NB4 (cell line): ENCODE measurements around the gene MPND.

ENCODE experiments used
- CTCF ChIP-seq: IDR thresholded peaks from one replicate; pipeline ENCODE4 v1.5.1; 2012; ENCODE audit warnings: low read depth, low read length
- MYC ChIP-seq: IDR thresholded peaks from 2 replicates; pipeline ENCODE4 v1.6.1; 2011; ENCODE audit warnings: low read depth, low read length
- POLR2A ChIP-seq: IDR thresholded peaks from 2 replicates; pipeline ENCODE4 v1.6.1; 2011; ENCODE audit warnings: mild to moderate bottlenecking; ENCODE audit not compliant: insufficient read length; ENCODE audit errors: extremely low read depth

GRCh38 chr19:4401769-4402170 is 58.4 kb downstream of the MPND start:
- TF ChIP-seq POLR2A (no peak), CTCF (no peak), MYC (no peak)
